ENCODE results near the gene ICOS.

GRCh38 chr2:203887677-203888076 is 48.9 kb upstream of the ICOS start:
- no peak for TF ChIP-seq WHSC1 (IDR thresholded peaks at IDR 0.05; ENCODE audit: low read length)
- no peak for TF ChIP-seq ZNF124 (CRISPR knock-in tag; IDR thresholded peaks at IDR 0.05)
- TF ChIP-seq ESRRB (CRISPR knock-in tag; IDR thresholded peaks at IDR 0.05; ENCODE audit: borderline replicate concordance): no peak
- TF ChIP-seq TEAD4 (IDR thresholded peaks at IDR 0.05; ENCODE audit: low read length): no peak
- no peak for TF ChIP-seq TEAD4 (CRISPR knock-in tag; IDR thresholded peaks at IDR 0.05; ENCODE audit: borderline replicate concordance)
- no peak for TF ChIP-seq MAX (CRISPR knock-in tag; IDR thresholded peaks at IDR 0.05)
- no peak for TF ChIP-seq TCF7L2 (IDR thresholded peaks at IDR 0.05; ENCODE audit: low read depth, low read length)
- no peak for TF ChIP-seq E4F1 (CRISPR knock-in tag; IDR thresholded peaks at IDR 0.05; ENCODE audit: borderline replicate concordance)
- TF ChIP-seq ZBTB26 (CRISPR knock-in tag; IDR thresholded peaks at IDR 0.05): no peak
- TF ChIP-seq CTCF (IDR thresholded peaks at IDR 0.05 in 2 of 3, conservative IDR thresholded peaks at IDR 0.05 in 1 of 3; ENCODE audit: insufficient read depth in 2 of 3, low read depth in 1 of 3, low read length in 3 of 3): no peak
- TF ChIP-seq THAP7 (CRISPR knock-in tag; IDR thresholded peaks at IDR 0.05): no peak
- TF ChIP-seq MAZ (CRISPR knock-in tag; conservative IDR thresholded peaks at IDR 0.05 in 1 of 2, IDR thresholded peaks at IDR 0.05 in 1 of 2): no peak
- no peak for TF ChIP-seq CBX3 (IDR thresholded peaks at IDR 0.05; ENCODE audit: borderline replicate concordance in 1 of 2, low read length in 2 of 2)

Data from K562 (cell line).